Esophagus squamous epithelium (tissue), 4 donors: ENCODE measurements around the gene RBM20.

ENCODE experiments used
- CTCF ChIP-seq, 6 experiments: fragments of 450-650 bp in 4 of 6; fragments of 200-600 bp in 2 of 6; sonication (generic) in 2 of 6; IDR thresholded peaks; one replicate each; pipeline ENCODE4 v1.5.1; 2016 to 2019; ENCODE audit warnings: antibody characterized with exemption in 6 of 6, mild to moderate bottlenecking in 4 of 6, moderate library complexity in 4 of 6
- POLR2A ChIP-seq, 4 donors: fragments of 450-650 bp; IDR thresholded peaks; one replicate each; pipeline ENCODE4 v1.6.1; 2017; ENCODE audit warnings: antibody characterized with exemption in 4 of 4, mild to moderate bottlenecking in 4 of 4, moderate library complexity in 3 of 4

GRCh38 chr10:110775020-110775375 lies 130.9 kb downstream of the RBM20 start:
- TF ChIP-seq CTCF (IDR thresholded peaks at IDR 0.05) (no peak), POLR2A (IDR thresholded peaks at IDR 0.05) (no peak)
